ENCODE measurements around the gene KRT33A.

GRCh38 chr17:41340934-41341861 lies 9.4 kb downstream of the KRT33A start:
- no peak for TF ChIP-seq CTCF (IDR thresholded peaks at IDR 0.05)
- TF ChIP-seq POLR2A (IDR thresholded peaks at IDR 0.05), result no peak
